ENCODE data around the gene BSDC1. TPM values are rescaled to one million over a fixed set of nuclear protein-coding genes. Genes with fewer than 3 reads are reported as not detected.
"Not testable (repeated sequence)": the region's sequence is repeated elsewhere in the genome, so short reads cannot be mapped to it uniquely, and the experiment has no call there.

BSDC1 gene, protein sequence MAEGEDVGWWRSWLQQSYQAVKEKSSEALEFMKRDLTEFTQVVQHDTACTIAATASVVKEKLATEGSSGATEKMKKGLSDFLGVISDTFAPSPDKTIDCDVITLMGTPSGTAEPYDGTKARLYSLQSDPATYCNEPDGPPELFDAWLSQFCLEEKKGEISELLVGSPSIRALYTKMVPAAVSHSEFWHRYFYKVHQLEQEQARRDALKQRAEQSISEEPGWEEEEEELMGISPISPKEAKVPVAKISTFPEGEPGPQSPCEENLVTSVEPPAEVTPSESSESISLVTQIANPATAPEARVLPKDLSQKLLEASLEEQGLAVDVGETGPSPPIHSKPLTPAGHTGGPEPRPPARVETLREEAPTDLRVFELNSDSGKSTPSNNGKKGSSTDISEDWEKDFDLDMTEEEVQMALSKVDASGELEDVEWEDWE
- total RNA-seq (10 to 100 TPM; 37.2 to 49.4 (median 45.9) TPM), polyA plus RNA-seq (10 to 100 TPM; 21.4 to 24.1 TPM)
- long read RNA-seq, donor 1, transcript BSDC1-206 (11 exons, 2,846 nt), result major isoform, 24 of 61 reads
- long read RNA-seq, donor 1, partial matches to known transcripts, result 20 of 61 reads
- long read RNA-seq, donor 1, other reads (novel, unspliced or antisense), result 12 of 61 reads
- long read RNA-seq, donor 2, transcript BSDC1-206 (11 exons, 2,846 nt), result major isoform, 25 of 60 reads
- long read RNA-seq, donor 2, transcript BSDC1-204 (12 exons, 2,925 nt), result minor isoform, 5 of 60 reads
- long read RNA-seq, donor 2, partial matches to known transcripts, result 15 of 60 reads
- long read RNA-seq, donor 2, other reads (novel, unspliced or antisense), result 13 of 60 reads
- long read RNA-seq, donor 3, transcript BSDC1-205 (11 exons, 1,505 nt), result minor isoform, 6 of 97 reads
- long read RNA-seq, donor 3, transcript BSDC1-206 (11 exons, 2,846 nt), result major isoform, 50 of 97 reads
- long read RNA-seq, donor 3, partial matches to known transcripts, result 27 of 97 reads
- long read RNA-seq, donor 3, other reads (novel, unspliced or antisense), result 14 of 97 reads

DNA sequence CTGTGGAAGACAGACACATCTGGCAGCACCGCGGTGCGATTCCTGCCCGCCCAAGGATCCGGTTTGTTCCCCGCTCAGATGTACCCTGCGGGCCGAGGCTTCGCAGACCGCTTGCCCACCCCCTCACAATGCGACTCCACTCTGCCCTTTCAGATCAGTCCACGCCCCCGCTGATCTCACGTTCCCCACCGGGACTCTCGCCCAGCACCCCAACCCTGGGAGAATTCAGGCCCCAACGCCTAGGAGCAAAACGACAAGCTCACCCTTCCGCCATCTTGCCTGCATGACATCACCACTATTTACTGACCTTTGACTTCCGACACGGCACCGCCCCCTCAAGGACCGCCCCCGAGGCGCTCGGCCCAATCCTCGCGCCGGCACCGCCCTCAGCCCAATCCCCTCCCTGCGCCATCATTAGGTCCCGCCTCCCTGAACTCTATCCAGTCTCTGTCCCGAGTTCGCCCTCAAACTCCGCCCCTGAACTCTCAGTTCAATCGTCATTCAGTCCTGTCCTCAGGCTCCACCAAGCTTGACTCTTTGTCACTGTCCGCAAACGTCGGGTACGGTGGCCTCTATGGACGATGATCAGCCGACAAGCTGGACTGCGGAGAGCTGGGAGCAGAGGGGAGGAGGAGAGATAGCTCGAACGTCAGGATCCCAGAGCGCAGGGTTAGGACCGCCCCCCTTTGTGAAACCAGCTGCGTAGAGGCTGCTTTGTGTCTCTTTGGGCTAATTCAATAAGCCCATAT lies at the start of gene BSDC1:
TSS of gene BSDC1 (minus strand) at position 301 of the 749 bp plus-strand sequence. CDS start at position 274, 27 bp downstream.
- WGBS, 2 donors, result 0 to 1% methylated on average over 48 of the region's 48 CpGs
- no peaks in the 10 kb centered on the region for H3K27me3 ChIP-seq

DNA sequence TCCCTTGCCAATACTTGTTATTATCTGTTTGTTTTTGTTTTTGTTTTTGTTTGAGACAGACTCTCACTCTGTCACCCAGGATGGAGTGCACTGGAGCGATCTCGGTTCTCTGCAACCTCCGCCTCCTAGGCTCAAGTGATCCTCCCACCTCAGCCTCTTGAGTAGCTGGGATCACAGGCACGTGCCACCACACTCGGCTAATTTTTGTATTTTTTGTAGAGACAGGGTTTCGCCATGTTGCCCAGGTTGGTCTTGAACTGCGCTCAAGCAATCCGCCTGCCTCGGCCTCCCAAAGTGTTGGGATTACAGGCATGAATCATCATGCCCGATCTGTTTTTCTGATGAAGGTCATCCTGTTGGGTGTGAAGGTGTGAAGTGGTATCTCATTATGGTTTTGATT lies 47.2 kb upstream of the BSDC1 start:
- intact Hi-C loops (cut with DNase I), result loop anchor here in 2 of 10 donors (10.0 kb wide), 2 partner anchors 173 to 183 kb away; no protein-coding TSS in a partner anchor
- H3K27me3 ChIP-seq, result peaks cover 0 to 17% (median 4%) of the 10 kb centered on the region in 7 donors
- DNase-seq, H3K27ac ChIP-seq, H3K9me3 ChIP-seq, ATAC-seq, H3K4me3 ChIP-seq, H3K4me1 ChIP-seq, H3K36me3 ChIP-seq: not testable (repeated sequence)
- 92 to 94% methylated on average over 10 of the region's 10 CpGs for WGBS, 2 donors

More for the DNA sequence above, at the start of gene BSDC1:
- TF ChIP-seq, protein P1, sequence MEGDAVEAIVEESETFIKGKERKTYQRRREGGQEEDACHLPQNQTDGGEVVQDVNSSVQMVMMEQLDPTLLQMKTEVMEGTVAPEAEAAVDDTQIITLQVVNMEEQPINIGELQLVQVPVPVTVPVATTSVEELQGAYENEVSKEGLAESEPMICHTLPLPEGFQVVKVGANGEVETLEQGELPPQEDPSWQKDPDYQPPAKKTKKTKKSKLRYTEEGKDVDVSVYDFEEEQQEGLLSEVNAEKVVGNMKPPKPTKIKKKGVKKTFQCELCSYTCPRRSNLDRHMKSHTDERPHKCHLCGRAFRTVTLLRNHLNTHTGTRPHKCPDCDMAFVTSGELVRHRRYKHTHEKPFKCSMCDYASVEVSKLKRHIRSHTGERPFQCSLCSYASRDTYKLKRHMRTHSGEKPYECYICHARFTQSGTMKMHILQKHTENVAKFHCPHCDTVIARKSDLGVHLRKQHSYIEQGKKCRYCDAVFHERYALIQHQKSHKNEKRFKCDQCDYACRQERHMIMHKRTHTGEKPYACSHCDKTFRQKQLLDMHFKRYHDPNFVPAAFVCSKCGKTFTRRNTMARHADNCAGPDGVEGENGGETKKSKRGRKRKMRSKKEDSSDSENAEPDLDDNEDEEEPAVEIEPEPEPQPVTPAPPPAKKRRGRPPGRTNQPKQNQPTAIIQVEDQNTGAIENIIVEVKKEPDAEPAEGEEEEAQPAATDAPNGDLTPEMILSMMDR (IDR thresholded peaks at IDR 0.05), result peak in 1 of 9 donors; percentile 8
- Histone ChIP-seq H3K9me3 (no peaks in the 10 kb centered on the region), H3K36me3 (peaks cover 0 to 41% (median 5%) of the 10 kb centered on the region in 9 donors), H3K4me3 (peak within 1 kb of the TSS; percentile 59 to 90 (median 86)), H3K27ac (peak within 1 kb of the TSS; percentile 84 to 97 (median 92)), H3K4me1 (peaks cover 7 to 48% (median 33%) of the 10 kb centered on the region in 9 donors)
- intact Hi-C loops (cut with DNase I), result loop anchor here in 3 of 10 donors (5.0 to 10.0 kb wide), 4 partner anchors 42 to 680 kb away; partner anchors contain the start of gene MARCKSL1 (in 1 of the 3)
- DNase-seq, result peak; percentile 98 to 99
- ATAC-seq, result peak; percentile 98 to 99 (median 99)

DNA sequence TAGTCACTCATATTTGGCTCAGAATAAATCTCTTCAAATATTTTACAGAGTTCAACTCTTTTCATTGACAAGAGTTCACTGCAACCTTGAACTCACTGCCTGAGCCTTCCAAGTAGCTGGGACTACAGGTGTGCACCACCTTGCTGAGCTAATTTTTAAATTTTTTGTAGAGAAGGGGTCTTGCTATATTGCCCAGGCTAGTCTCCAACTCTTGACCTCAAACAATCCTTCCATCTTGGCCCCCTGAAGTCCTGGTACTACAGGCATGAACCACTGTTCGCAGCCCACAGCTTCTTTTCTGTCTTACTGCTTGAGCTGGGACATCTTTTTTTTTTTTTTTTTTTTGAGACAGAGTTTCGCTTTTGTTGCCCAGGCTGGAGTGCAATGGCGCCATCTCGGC lies 44.5 kb upstream of the BSDC1 start:
- 83 to 95% methylated on average over 4 of the region's 4 CpGs for WGBS, 2 donors
- intact Hi-C loops (cut with DNase I); H3K4me1 ChIP-seq: not testable (repeated sequence)

GRCh38 chr1:32438136-32438535 lies 43.9 kb upstream of the BSDC1 start:
- Histone ChIP-seq H3K36me3 (no peaks in the 10 kb centered on the region), H3K27me3 (peaks cover 0 to 17% (median 4%) of the 10 kb centered on the region in 7 donors), H3K4me3 (no peak overlapping the region), H3K9me3 (peaks cover 0 to 8% (median 0%) of the 10 kb centered on the region in 11 donors), H3K27ac (no peak overlapping the region), H3K4me1 (no peaks in the 10 kb centered on the region)
- intact Hi-C loops (cut with DNase I), result no loop called here
- ATAC-seq (no peak), DNase-seq (no peak)
- WGBS, 2 donors, result 47 to 54% methylated on average over 1 of the region's 1 CpG
- TF ChIP-seq, protein P1 (IDR thresholded peaks at IDR 0.05), result no peak

More for the DNA sequence above, 44.5 kb upstream of the BSDC1 start:
- H3K36me3 ChIP-seq, H3K4me3 ChIP-seq, DNase-seq, H3K27ac ChIP-seq, ATAC-seq, H3K9me3 ChIP-seq: not testable (repeated sequence)
- H3K27me3 ChIP-seq, result peaks cover 0 to 17% (median 4%) of the 10 kb centered on the region in 7 donors

Measured in heart right ventricle (tissue), 16 donors.